Endothelial cell of umbilical vein (primary cell): ENCODE data around the gene AXIN2. TPM values are rescaled to one million over a fixed set of nuclear protein-coding genes. Genes with fewer than 3 reads are reported as not detected.

Experiments used
- BruUV-seq: library from RNA; stranded (reverse); fragments of 400-500 nt; replicated peaks from 2 replicates; lab custom pipeline; 2021; lab: Mats Ljungman, UMichigan
- CTCF ChIA-PET: fragments of 300-600, 350-600 bp; sonication (Branson Sonifier 250); formaldehyde crosslinking; loops from one replicate; lab custom pipeline; 2021; ENCODE audit warnings: antibody characterized with exemption, inconsistent platforms; lab: Charles Lee
- POLR2A ChIA-PET: fragments of 300-600, 350-600 bp; sonication (Branson Sonifier 250); formaldehyde crosslinking; loops from one replicate; lab custom pipeline; 2021; ENCODE audit warnings: antibody characterized with exemption, inconsistent platforms; lab: Charles Lee
- DNase-seq: peaks from one replicate; pipeline ENCODE4 v3.0.0-alpha.2; 2011; ENCODE audit warnings: low read depth, low spot score
- FAIRE-seq: peaks from 2 replicates; lab custom pipeline; 2011; peaks lifted over from hg19 to GRCh38; lab: Jason Lieb, UNC
- H2AFZ ChIP-seq: 2 replicates; pipeline ENCODE4 v1.6.0; 2012; ENCODE audit warnings: low read depth, low read length, control low read depth, inconsistent platforms
- H3K27ac ChIP-seq: 2 replicates; pipeline ENCODE4 v1.5.1; 2011; ENCODE audit warnings: low read depth, mild to moderate bottlenecking, control low read depth, low read length, moderate library complexity; ENCODE audit not compliant: insufficient read depth
- H3K27me3 ChIP-seq, 2 experiments: 2 replicates each; pipeline versions ENCODE4 v1.6.0 to v1.6.1; 2011; ENCODE audit warnings: low read length in 2 of 2, mixed read lengths in 1 of 2; ENCODE audit not compliant: control insufficient read depth in 2 of 2, insufficient read depth in 2 of 2
- H3K36me3 ChIP-seq, 2 experiments: 2 replicates in 1 of 2; 3 replicates in 1 of 2; pipeline ENCODE4 v1.5.1; 2011; ENCODE audit warnings: low read length in 2 of 2, mild to moderate bottlenecking in 1 of 2, moderate library complexity in 1 of 2; ENCODE audit not compliant: control insufficient read depth in 2 of 2, insufficient read depth in 2 of 2; ENCODE audit errors: extremely low read depth in 1 of 2
- H3K4me1 ChIP-seq: 3 replicates; pipeline ENCODE4 v1.5.1; 2011; ENCODE audit warnings: mild to moderate bottlenecking, low read length; ENCODE audit not compliant: control insufficient read depth, insufficient read depth; ENCODE audit errors: extremely low read depth
- H3K4me2 ChIP-seq: 2 replicates; pipeline ENCODE4 v1.6.1; 2011; ENCODE audit warnings: low read length, control low read depth, mixed read lengths; ENCODE audit not compliant: insufficient read depth
- H3K4me3 ChIP-seq, 3 experiments: fragments of 200-600 bp in 1 of 3; sonication (generic), shearing (Covaris generic) in 1 of 3; replicated peaks in 1 of 3; 2 replicates each; pipeline ENCODE4 v1.5.1; 2011 to 2016; ENCODE audit warnings: control low read depth in 3 of 3, low read length in 3 of 3, mild to moderate bottlenecking in 2 of 3, inconsistent platforms in 1 of 3, low read depth in 1 of 3, moderate library complexity in 1 of 3; ENCODE audit not compliant: insufficient read depth in 1 of 3
- H3K79me2 ChIP-seq: 2 replicates; pipeline ENCODE4 v1.6.0; 2012; ENCODE audit warnings: low read length, inconsistent platforms; ENCODE audit not compliant: control insufficient read depth, insufficient read depth
- H3K9ac ChIP-seq: replicated peaks from 2 replicates; pipeline ENCODE3; 2011; ENCODE audit warnings: low read length, control low read depth; ENCODE audit not compliant: insufficient read depth; ENCODE audit errors: extremely low read depth
- H3K9me1 ChIP-seq: replicated peaks from 3 replicates; pipeline ENCODE4 v1.6.0; 2011; ENCODE audit warnings: mild to moderate bottlenecking, low read length; ENCODE audit not compliant: control insufficient read depth, insufficient read depth; ENCODE audit errors: extremely low read depth
- H3K9me3 ChIP-seq: replicated peaks from 2 replicates; pipeline ENCODE4 v1.5.1; 2012; ENCODE audit warnings: low read length, inconsistent platforms; ENCODE audit not compliant: control insufficient read depth, insufficient read depth
- H4K20me1 ChIP-seq: replicated peaks from 2 replicates; pipeline ENCODE3; 2011; ENCODE audit warnings: mild to moderate bottlenecking, low read length; ENCODE audit not compliant: control insufficient read depth, insufficient read depth; ENCODE audit errors: extremely low read depth
- FOS ChIP-seq: IDR thresholded peaks from 2 replicates; pipeline ENCODE4 v1.6.1; 2011; ENCODE audit warnings: mild to moderate bottlenecking, low read length, moderate library complexity, borderline replicate concordance; ENCODE audit not compliant: insufficient read depth
- POLR2A ChIP-seq: IDR thresholded peaks from 2 replicates; pipeline ENCODE4 v1.6.1; 2012; ENCODE audit warnings: low read depth, mild to moderate bottlenecking, control low read depth, low read length
- POLR2AphosphoS5 ChIP-seq: IDR thresholded peaks from 2 replicates; pipeline ENCODE4 v1.6.1; 2012; ENCODE audit warnings: low read depth, mild to moderate bottlenecking, control low read depth, low read length, moderate library complexity; ENCODE audit not compliant: insufficient read depth
- dilution Hi-C: fragments of 300-500 bp; cut with MboI; formaldehyde crosslinking; loops from one replicate; pipeline ENCODE4 v1.15.0; 2019; ENCODE audit warnings: low sequenced_read_pairs; ENCODE audit not compliant: extremely low pct_ligation_motif_present
- intact Hi-C: fragments of 100-400 bp; cut with micrococcal nuclease; formaldehyde crosslinking; loops from one replicate; pipeline ENCODE4 v1.10.0; 2022
- polyA plus RNA-seq, 4 experiments: library from polyadenylated mRNA; depleted of rRNA in 3 of 4; stranded (reverse) in 3 of 4; unstranded in 1 of 4; fragments of >200 nt; gene quantifications; 2 replicates each; pipeline versions ENCODE4 v1.2.1 to v1.2.3, GENCODE V29; 2011 to 2012; ENCODE audit warnings: missing spikeins in 1 of 4
- total RNA-seq: library from RNA; stranded (reverse); gene quantifications from 2 replicates; pipeline ENCODE4 v1.2.3, GENCODE V29; 2021
- TF ChIP-seq, protein P1 (sequence below), 2 donors: IDR thresholded peaks; 1 replicate in 1 of 2; 2 replicates in 1 of 2; pipeline ENCODE4 v1.5.1; 2011; ENCODE audit warnings: low read length in 2 of 2, mild to moderate bottlenecking in 2 of 2, moderate library complexity in 2 of 2, control low read depth in 1 of 2, inconsistent platforms in 1 of 2, low read depth in 1 of 2; ENCODE audit not compliant: insufficient read depth in 1 of 2; ENCODE audit errors: extremely low read depth in 1 of 2

AXIN2 gene
- total and polyA plus RNA-seq, 2 donors (not counting 3 experiments of a cell fraction or from before 2014, with no cell fraction given): 1.3 to 3.0 TPM

DNA sequence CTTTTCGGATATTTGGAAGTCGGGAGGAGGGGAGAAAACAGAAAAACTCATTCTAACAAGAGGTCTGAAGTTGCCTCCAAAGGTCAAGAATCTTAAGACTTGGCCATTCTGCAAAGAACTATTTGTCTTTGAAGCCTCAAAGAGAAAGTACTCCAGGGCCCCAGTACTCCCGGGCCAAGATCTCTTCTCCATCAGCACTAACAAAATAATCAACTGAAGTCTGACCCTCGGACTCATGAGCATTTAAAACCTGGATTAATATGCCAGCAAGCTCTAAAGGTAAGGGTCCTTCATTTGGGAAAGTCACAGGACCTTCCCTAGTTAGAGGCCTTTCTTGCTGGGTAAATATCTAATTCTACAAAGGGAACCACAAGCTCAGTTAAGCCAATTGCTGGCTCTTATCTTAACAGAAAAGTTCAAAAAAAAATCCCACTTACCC, 4.5 kb downstream of the AXIN2 start:
- TF ChIP-seq POLR2A: no peak
- no peak for TF ChIP-seq POLR2AphosphoS5
- TF ChIP-seq FOS: no peak
- TF ChIP-seq, protein P1, sequence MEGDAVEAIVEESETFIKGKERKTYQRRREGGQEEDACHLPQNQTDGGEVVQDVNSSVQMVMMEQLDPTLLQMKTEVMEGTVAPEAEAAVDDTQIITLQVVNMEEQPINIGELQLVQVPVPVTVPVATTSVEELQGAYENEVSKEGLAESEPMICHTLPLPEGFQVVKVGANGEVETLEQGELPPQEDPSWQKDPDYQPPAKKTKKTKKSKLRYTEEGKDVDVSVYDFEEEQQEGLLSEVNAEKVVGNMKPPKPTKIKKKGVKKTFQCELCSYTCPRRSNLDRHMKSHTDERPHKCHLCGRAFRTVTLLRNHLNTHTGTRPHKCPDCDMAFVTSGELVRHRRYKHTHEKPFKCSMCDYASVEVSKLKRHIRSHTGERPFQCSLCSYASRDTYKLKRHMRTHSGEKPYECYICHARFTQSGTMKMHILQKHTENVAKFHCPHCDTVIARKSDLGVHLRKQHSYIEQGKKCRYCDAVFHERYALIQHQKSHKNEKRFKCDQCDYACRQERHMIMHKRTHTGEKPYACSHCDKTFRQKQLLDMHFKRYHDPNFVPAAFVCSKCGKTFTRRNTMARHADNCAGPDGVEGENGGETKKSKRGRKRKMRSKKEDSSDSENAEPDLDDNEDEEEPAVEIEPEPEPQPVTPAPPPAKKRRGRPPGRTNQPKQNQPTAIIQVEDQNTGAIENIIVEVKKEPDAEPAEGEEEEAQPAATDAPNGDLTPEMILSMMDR (IDR thresholded peaks at IDR 0.05; ENCODE audit: extremely low read depth in 1 of 2, insufficient read depth in 1 of 2, low read depth in 1 of 2, low read length in 2 of 2): no peak
- Histone ChIP-seq H3K9me1 (no peaks in the 10 kb centered on the region), H3K27ac (no peak overlapping the region), H3K9ac (no peak overlapping the region), H3K9me3 (no peaks in the 10 kb centered on the region), H3K36me3 (no peaks in the 10 kb centered on the region), H3K4me3 (no peak overlapping the region), H3K79me2 (no peaks in the 10 kb centered on the region), H3K4me1 (peaks cover 7% of the 10 kb centered on the region), H2AFZ (no peak overlapping the region), H3K27me3 (peaks cover 4 to 5% of the 10 kb centered on the region in 2 experiments), H3K4me2 (no peak overlapping the region), H4K20me1 (no peaks in the 10 kb centered on the region)
- BruUV-seq: no TSS peak
- dilution Hi-C loops: no loop called here
- DNase-seq: no peak
- no peak for FAIRE-seq
- ChIA-PET CTCF (interaction anchor here (0.7 to 6.2 kb wide), 12 partner anchors 8 to 609 kb away, joined by 3 to 67 read pairs (median 4); no protein-coding TSS in a partner anchor), POLR2A (no interaction called here)
- intact Hi-C loops: loop anchor here (1.0 to 2.0 kb wide), 5 partner anchors 198 to 432 kb away; no protein-coding TSS in a partner anchor
